K562 (cell line): ENCODE measurements around the gene EAF2. TPM values are rescaled to one million over a fixed set of nuclear protein-coding genes. Genes with fewer than 3 reads are reported as not detected.

Experiments
- ATAC-seq: fragments of 200-7000 bp; cut with Tn5 transposase; 3 replicates; pipeline ENCODE4 v1.9.1; 2020; ENCODE audit warnings: moderate library complexity
- BruUV-seq: library from RNA; stranded (reverse); fragments of 400-500 nt; replicated peaks from 2 replicates; lab custom pipeline; 2021; lab: Mats Ljungman, UMichigan
- CTCF ChIA-PET: fragments of 300-600 bp; formaldehyde crosslinking; extraction: SDS; loops from one replicate; lab custom pipeline; 2021; ENCODE audit warnings: low intra/inter-chr PET ratio; lab: Yijun Ruan, JAX
- POLR2A ChIA-PET: fragments of 300-600, 350-650 bp; sonication (Branson Sonifier 250); formaldehyde crosslinking; extraction: SDS; loops from one replicate; lab custom pipeline; 2021; ENCODE audit warnings: antibody characterized with exemption, inconsistent platforms; lab: Yijun Ruan, JAX
- DNase-seq, 4 experiments: peaks; one replicate each; pipeline versions ENCODE4 v3.0.0 to v3.0.0-alpha.2; 2011 to 2018; ENCODE audit warnings: low spot score in 3 of 4, mixed read lengths in 3 of 4; ENCODE audit errors: extremely low read depth in 1 of 4
- FAIRE-seq: peaks from 2 replicates; lab custom pipeline; 2011; peaks lifted over from hg19 to GRCh38; lab: Jason Lieb, UNC
- H2AFZ ChIP-seq: 2 replicates; pipeline ENCODE4 v1.6.0; 2011; ENCODE audit warnings: low read depth, low read length, control low read depth, inconsistent platforms
- H3K27ac ChIP-seq: fragments of 200-600 bp; 3 replicates; pipeline ENCODE4 v1.8.0; 2011; ENCODE audit warnings: low read depth, mild to moderate bottlenecking, control low read depth, inconsistent platforms, low read length, moderate library complexity, mixed read lengths; ENCODE audit errors: extremely low read depth
- H3K27me3 ChIP-seq, 2 experiments: fragments of 300-600 bp in 1 of 2; 2 replicates in 1 of 2; 3 replicates in 1 of 2; pipeline versions ENCODE4 v1.6.0 to v1.8.0; 2011; ENCODE audit warnings: inconsistent platforms in 2 of 2, low read length in 2 of 2, mild to moderate bottlenecking in 1 of 2, mixed read lengths in 1 of 2, moderate library complexity in 1 of 2; ENCODE audit not compliant: control insufficient read depth in 2 of 2, insufficient read depth in 2 of 2
- H3K36me3 ChIP-seq: fragments of 300-600 bp; 3 replicates; pipeline ENCODE4 v1.8.0; 2011; ENCODE audit warnings: mild to moderate bottlenecking, low read length, inconsistent platforms; ENCODE audit not compliant: control insufficient read depth, insufficient read depth
- H3K4me1 ChIP-seq, 2 experiments: fragments of 200-600 bp in 1 of 2; replicated peaks in 1 of 2; 2 replicates in 1 of 2; 3 replicates in 1 of 2; pipeline versions ENCODE4 v1.5.1 to v1.8.0; 2011; ENCODE audit warnings: inconsistent platforms in 2 of 2, low read length in 2 of 2, mild to moderate bottlenecking in 1 of 2, mixed read lengths in 1 of 2, moderate library complexity in 1 of 2; ENCODE audit not compliant: control insufficient read depth in 2 of 2, insufficient read depth in 2 of 2
- H3K4me2 ChIP-seq: 2 replicates; pipeline ENCODE4 v1.6.1; 2011; ENCODE audit warnings: low read length, control low read depth, inconsistent platforms, mixed read lengths; ENCODE audit not compliant: insufficient read depth
- H3K4me3 ChIP-seq: fragments of 200-600 bp; sonication (generic), shearing (Covaris generic); 2 replicates; pipeline ENCODE4 v1.5.1; 2016; ENCODE audit warnings: control low read depth, inconsistent platforms
- H3K79me2 ChIP-seq: fragments of 200-600 bp; 3 replicates; pipeline ENCODE4 v1.8.0; 2011; ENCODE audit warnings: low read length, inconsistent platforms; ENCODE audit not compliant: control insufficient read depth, insufficient read depth
- H3K9ac ChIP-seq, 2 experiments: 2 replicates each; pipeline versions ENCODE4 v1.6.0 to v1.6.1; 2011; ENCODE audit warnings: low read depth in 2 of 2, low read length in 2 of 2, control low read depth in 1 of 2, inconsistent platforms in 1 of 2, mild to moderate bottlenecking in 1 of 2, mixed read lengths in 1 of 2; ENCODE audit not compliant: insufficient read depth in 1 of 2
- H3K9me1 ChIP-seq: one replicate; pipeline ENCODE4 v1.6.0; 2011; ENCODE audit warnings: inconsistent platforms, mild to moderate bottlenecking, low read length, moderate library complexity; ENCODE audit not compliant: control insufficient read depth, insufficient read depth
- H3K9me3 ChIP-seq: replicated peaks from 2 replicates; pipeline ENCODE4 v1.5.1; 2011; ENCODE audit warnings: low read depth, low read length, inconsistent platforms; ENCODE audit not compliant: control insufficient read depth, insufficient read depth
- H4K20me1 ChIP-seq: replicated peaks from 2 replicates; pipeline ENCODE4 v1.6.1; 2011; ENCODE audit warnings: low read length, inconsistent platforms, mixed read lengths; ENCODE audit not compliant: control insufficient read depth, insufficient read depth
- ARID1B ChIP-seq: fragments of 450-650 bp; IDR thresholded peaks from 2 replicates; pipeline ENCODE4 v1.6.1; 2016; ENCODE audit warnings: antibody characterized with exemption, mild to moderate bottlenecking, inconsistent platforms
- BCLAF1 ChIP-seq, 2 experiments: fragments of 450-650 bp in 1 of 2; IDR thresholded peaks; 2 replicates each; pipeline ENCODE4 v1.6.1; 2011 to 2017; ENCODE audit warnings: low read depth in 2 of 2, antibody characterized with exemption in 1 of 2, borderline replicate concordance in 1 of 2, low read length in 1 of 2, mild to moderate bottlenecking in 1 of 2, mixed read lengths in 1 of 2; ENCODE audit not compliant: control insufficient read depth in 1 of 2
- CHD4 ChIP-seq: fragments of 200-600 bp; sonication (generic); IDR thresholded peaks from 3 replicates; pipeline ENCODE4 v1.6.1; 2012; ENCODE audit warnings: low read depth, mild to moderate bottlenecking, mixed read lengths, low read length, inconsistent platforms; ENCODE audit not compliant: insufficient read depth, insufficient replicate concordance, poor library complexity, severe bottlenecking
- EGR1 ChIP-seq: fragments of 450-650 bp; conservative IDR thresholded peaks from 2 replicates; pipeline ENCODE4 v1.6.1; 2017; ENCODE audit warnings: mild to moderate bottlenecking
- KDM1A ChIP-seq, 2 experiments: fragments of 450-650 bp; IDR thresholded peaks; 2 replicates each; pipeline ENCODE4 v1.6.1; 2016; ENCODE audit warnings: mild to moderate bottlenecking in 2 of 2
- SFPQ ChIP-seq: fragments of 200-400 bp; formaldehyde crosslinking; IDR thresholded peaks from 2 replicates; pipeline ENCODE4 v1.6.1; 2017; ENCODE audit warnings: mild to moderate bottlenecking, low read depth, low read length, moderate library complexity
- ZFP30 ChIP-seq: fragments of 250-450 bp; sonication (Bioruptor Pico); IDR thresholded peaks from 2 replicates; pipeline ENCODE4 v1.8.0; 2022; ENCODE audit warnings: moderate library complexity, mild to moderate bottlenecking, inconsistent platforms, borderline replicate concordance
- ZNF280B ChIP-seq: fragments of 250-450 bp; sonication (Bioruptor Pico); IDR thresholded peaks from 2 replicates; pipeline ENCODE4 v1.5.1; 2021; ENCODE audit warnings: mild to moderate bottlenecking
- ZNF316 ChIP-seq: fragments of 450-650 bp; IDR thresholded peaks from 2 replicates; pipeline ENCODE4 v1.6.1; 2016
- ZNF699 ChIP-seq: fragments of 250-450 bp; sonication (Bioruptor Pico); IDR thresholded peaks from 2 replicates; pipeline ENCODE4 v1.8.0; 2021; ENCODE audit warnings: mild to moderate bottlenecking, moderate library complexity; ENCODE audit not compliant: insufficient replicate concordance
- whole genome bisulfite sequencing: fragments of 100-300 bp; shearing (Covaris generic); methylation state at CpG from one replicate; pipeline ENCODE4 v1.1.6; 2016; ENCODE audit warnings: low coverage, mixed read lengths; ENCODE audit not compliant: insufficient coverage; ENCODE audit errors: missing lambda C conversion rate; 5-methylcytosine and 5-hydroxymethylcytosine counted together
- in situ Hi-C: fragments of 300-500 bp; cut with MboI; formaldehyde crosslinking; loops from 4 replicates; pipeline ENCODE4 v1.15.0; 2018; ENCODE audit warnings: inconsistent platforms, mixed read lengths
- intact Hi-C: fragments of 100-400 bp; cut with micrococcal nuclease; formaldehyde crosslinking; loops from 2 replicates; pipeline ENCODE4 v1.14.2; 2022
- polyA plus RNA-seq, 8 experiments: library from polyadenylated mRNA; depleted of rRNA in 4 of 8; stranded (reverse) in 5 of 8; unstranded in 3 of 8; fragments of >200 nt; fragmentation: Nextera tagmentation in 2 of 8; fragmentation: Illumina TruSeq in 1 of 8; extraction: Ambion mirVana in 2 of 8; extraction: Trizol in 1 of 8; gene quantifications; 2 replicates each; pipeline versions ENCODE4 v1.2.1 to v1.2.3, GENCODE V29; 2011 to 2014; ENCODE audit warnings: inconsistent platforms in 1 of 8, missing spikeins in 1 of 8
- total RNA-seq, 7 experiments: library from RNA; depleted of rRNA in 6 of 7; stranded (reverse); fragments of >200 nt in 6 of 7; fragmentation: Illumina TruSeq in 2 of 7; extraction: Trizol in 2 of 7; gene quantifications; 2 replicates each; pipeline versions ENCODE4 v1.2.1 to v1.2.3, GENCODE V29; 2011 to 2021; ENCODE audit warnings: low replicate concordance in 1 of 7

Gene EAF2
- total and polyA plus RNA-seq, 9 of the 15 experiments (the other 6 are each of a cell fraction or from before 2014, with no cell fraction given): 3.8 to 17.3 (median 6.9) TPM

- no peaks in the 10 kb centered on the region for H4K20me1 ChIP-seq
- FAIRE-seq (no peak), DNase-seq (peak in 2 of 4 experiments; percentile 5 to 35), ATAC-seq (no peak)
- no peak overlapping the region for H3K27ac ChIP-seq
- in situ Hi-C loops: no loop called here
- WGBS: 18% methylated on average over 3 of the region's 3 CpGs
- H3K4me1 ChIP-seq: no peaks in the 10 kb centered on the region; a peak in 2 of 5 replicates
- ChIA-PET CTCF (no interaction called here), POLR2A (interaction anchor here (0.6 kb wide), 2 partner anchors 492 to 1802 kb away, joined by 3 to 4 read pairs; no protein-coding TSS in a partner anchor)
- peak overlapping the region; percentile 5; the same call in 1 of the 2 replicates for H2AFZ ChIP-seq
- H3K4me2 ChIP-seq: no peak overlapping the region; the same call in 1 of the 2 replicates
- H3K9me3 ChIP-seq: no peaks in the 10 kb centered on the region; the same call in 1 of the 2 replicates
- peaks cover 24% of the 10 kb centered on the region for H3K79me2 ChIP-seq
- no peaks in the 10 kb centered on the region for H3K9me1 ChIP-seq
- no TSS peak for BruUV-seq
- intact Hi-C loops: no loop called here
- H3K4me3 ChIP-seq: 0 out of 2 replicates have a peak overlapping the region, but pooled peaks have one; percentile 61
- TF ChIP-seq SFPQ: no peak
- TF ChIP-seq KDM1A (IDR thresholded peaks at IDR 0.05): no peak
- no peak for TF ChIP-seq ZFP30 (CRISPR knock-in tag)
- no peak for TF ChIP-seq ZNF280B (CRISPR knock-in tag)
- peak; percentile 10; the same call in 1 of the 2 replicates for TF ChIP-seq ZNF316
- TF ChIP-seq ARID1B: peak; percentile 46
- no peak for TF ChIP-seq ZNF699 (CRISPR knock-in tag)
- no peak for TF ChIP-seq CHD4
- no peak for TF ChIP-seq BCLAF1 (IDR thresholded peaks at IDR 0.05; ENCODE audit: borderline replicate concordance in 1 of 2, control insufficient read depth in 1 of 2, low read depth in 2 of 2, low read length in 1 of 2)
- TF ChIP-seq EGR1: no peak
- H3K27me3 ChIP-seq: no peaks in the 10 kb centered on the region
- peaks cover 25% of the 10 kb centered on the region for H3K36me3 ChIP-seq
- H3K9ac ChIP-seq: peak overlapping the region in 1 of 2 experiments; percentile 13; a peak in 1 of 4 replicates
Observed at GRCh38 chr3:121836481-121836880, 1.5 kb downstream of the EAF2 start.
